GM23248 (cell line): Measurements from ENCODE around the gene AIDA. TPM values are rescaled to one million over a fixed set of nuclear protein-coding genes. Genes with fewer than 3 reads are reported as not detected.

Experiments
- DNase-seq: peaks from one replicate; pipeline ENCODE4 v3.0.0-alpha.2; 2015
- H2AFZ ChIP-seq: fragments of 200-600 bp; sonication (generic); 2 replicates; pipeline ENCODE4 v1.6.1; 2016; ENCODE audit warnings: antibody characterized with exemption
- H3F3A ChIP-seq: fragments of 200-600 bp; sonication (generic); 2 replicates; pipeline ENCODE4 v1.6.1; 2016; ENCODE audit warnings: mild to moderate bottlenecking, antibody characterized with exemption, mixed run types; ENCODE audit not compliant: insufficient read depth
- H3K27ac ChIP-seq: fragments of 200-600 bp; sonication (generic); 2 replicates; pipeline ENCODE4 v1.5.1; 2016; ENCODE audit warnings: mild to moderate bottlenecking
- H3K27me3 ChIP-seq: fragments of 200-600 bp; sonication (generic); replicated peaks from 2 replicates; pipeline ENCODE4 v1.6.1; 2016; ENCODE audit warnings: mild to moderate bottlenecking; ENCODE audit not compliant: insufficient read depth
- H3K36me3 ChIP-seq: fragments of 200-600 bp; sonication (generic); 2 replicates; pipeline ENCODE4 v1.6.1; 2016; ENCODE audit warnings: low read depth, mild to moderate bottlenecking
- H3K4me1 ChIP-seq: fragments of 200-600 bp; sonication (generic); 2 replicates; pipeline ENCODE4 v1.6.1; 2016; ENCODE audit warnings: mild to moderate bottlenecking; ENCODE audit not compliant: insufficient read depth
- H3K4me2 ChIP-seq: fragments of 200-600 bp; sonication (generic); one replicate; pipeline ENCODE4 v1.6.1; 2016; ENCODE audit warnings: mild to moderate bottlenecking; ENCODE audit not compliant: unreplicated experiment
- H3K4me3 ChIP-seq: fragments of 200-600 bp; sonication (generic); 2 replicates; pipeline ENCODE4 v1.5.1; 2016; ENCODE audit warnings: mild to moderate bottlenecking
- H3K79me2 ChIP-seq: fragments of 200-600 bp; sonication (generic); 2 replicates; pipeline ENCODE4 v1.6.1; 2016; ENCODE audit warnings: mild to moderate bottlenecking; ENCODE audit not compliant: insufficient read depth
- H3K9ac ChIP-seq: fragments of 200-600 bp; sonication (generic); 2 replicates; pipeline ENCODE4 v1.6.1; 2016; ENCODE audit warnings: mild to moderate bottlenecking
- H3K9me2 ChIP-seq: fragments of 200-600 bp; sonication (generic); 2 replicates; pipeline ENCODE4 v1.6.1; 2016; ENCODE audit warnings: mixed run types, mild to moderate bottlenecking, moderate library complexity; ENCODE audit not compliant: insufficient read depth
- H3K9me3 ChIP-seq: fragments of 200-600 bp; sonication (generic); one replicate; pipeline ENCODE4 v1.6.1; 2017; ENCODE audit warnings: low read depth
- H4K20me1 ChIP-seq: fragments of 200-600 bp; sonication (generic); 2 replicates; pipeline ENCODE4 v1.6.0; 2016; ENCODE audit not compliant: insufficient read depth
- EZH2 ChIP-seq: fragments of 200-600 bp; sonication (generic); IDR thresholded peaks from 2 replicates; pipeline ENCODE4 v1.6.1; 2018; ENCODE audit warnings: antibody characterized with exemption, mild to moderate bottlenecking; ENCODE audit not compliant: insufficient read depth, poor library complexity, severe bottlenecking
- EZH2phosphoT487 ChIP-seq: fragments of 200-600 bp; sonication (generic); IDR thresholded peaks from 2 replicates; pipeline ENCODE4 v1.6.1; 2018; ENCODE audit warnings: antibody characterized with exemption, moderate library complexity, mild to moderate bottlenecking, low read depth; ENCODE audit not compliant: insufficient read depth
- WGBS, 2 experiments: methylation state at CpG; one replicate each; pipeline ENCODE4 v1.1.6; 2015 to 2017; ENCODE audit warnings: low lambda C conversion rate in 2 of 2, low coverage in 1 of 2; ENCODE audit errors: missing lambda C conversion rate in 2 of 2; 5-methylcytosine and 5-hydroxymethylcytosine counted together
- in situ Hi-C: fragments of 300-500 bp; cut with MboI; formaldehyde crosslinking; loops from 2 replicates; pipeline ENCODE4 v1.15.0; 2020
- polyA plus RNA-seq: library from polyadenylated mRNA; unstranded; fragments of >200 nt; fragmentation: Nextera tagmentation; extraction: Ambion mirVana; gene quantifications from 2 replicates; pipeline ENCODE4 v1.2.1, GENCODE V29; 2016
- total RNA-seq: library from RNA; depleted of rRNA; stranded (reverse); fragments of >200 nt; shearing (Covaris generic); gene quantifications from 2 replicates; pipeline ENCODE4 v1.2.3, GENCODE V29; 2014

The AIDA gene
- total and polyA plus RNA-seq, 2 experiments from 2014 or later: 63.6 to 66.4 TPM

DNA sequence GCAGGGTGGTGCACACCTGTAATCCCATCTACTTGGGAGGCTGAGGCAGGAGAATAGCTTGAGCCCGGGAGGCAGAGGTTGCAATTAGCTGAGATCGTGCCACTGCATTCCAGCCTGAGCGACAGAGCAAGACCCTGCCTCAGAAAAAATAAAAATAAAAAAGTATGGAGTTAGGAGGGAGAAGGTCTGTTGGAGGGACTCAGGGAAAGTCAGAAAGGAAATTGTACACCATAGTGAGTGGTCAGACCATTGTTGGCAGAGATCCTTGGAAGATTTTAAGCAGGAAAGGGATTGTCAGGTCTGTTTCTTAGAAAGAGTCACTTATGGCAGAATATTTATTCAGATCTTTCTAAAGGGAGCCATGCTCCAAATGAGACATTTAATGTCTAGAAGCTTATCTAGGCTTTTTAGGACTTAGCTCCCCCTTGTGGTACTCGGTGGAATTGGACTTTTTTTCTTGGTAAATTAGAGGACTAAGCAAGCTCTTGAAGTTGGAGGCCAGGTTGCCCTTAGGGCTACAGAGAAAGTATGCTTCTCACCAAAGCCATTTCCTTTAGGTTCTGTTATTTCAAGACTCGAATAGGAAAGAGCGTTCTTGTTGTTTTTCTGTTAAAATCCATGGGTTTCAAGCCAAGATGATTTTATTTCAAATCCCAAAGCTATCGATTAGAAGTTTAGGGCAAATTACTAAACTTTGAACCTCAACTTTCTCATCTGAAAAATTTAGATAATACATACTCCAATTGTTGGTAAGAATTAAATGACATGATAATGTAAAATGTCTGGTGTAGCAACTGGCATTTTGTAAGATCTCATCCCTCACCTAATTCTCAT lies 77.9 kb downstream of the AIDA start:
- Histone ChIP-seq H2AFZ (no peak overlapping the region), H3K9me3 (no peaks in the 10 kb centered on the region), H3F3A (peaks cover 11% of the 10 kb centered on the region; the same call in 1 of the 2 replicates), H3K79me2 (peaks cover 24% of the 10 kb centered on the region; the same call in 1 of the 2 replicates), H3K36me3 (peaks cover 17% of the 10 kb centered on the region), H3K4me1 (peaks cover 8% of the 10 kb centered on the region), H3K4me3 (no peak overlapping the region), H3K4me2 (no peak overlapping the region), H3K27ac (0 out of 2 replicates have a peak overlapping the region, but pooled peaks have one; percentile 9), H3K9me2 (no peaks in the 10 kb centered on the region), H3K27me3 (no peaks in the 10 kb centered on the region), H4K20me1 (no peaks in the 10 kb centered on the region), H3K9ac (peak overlapping the region; percentile 32; the same call in 1 of the 2 replicates)
- in situ Hi-C loops: loop anchor here (10.0 to 25.0 kb wide), 2 partner anchors 170 to 1147 kb away; no protein-coding TSS in a partner anchor
- DNase-seq: peak; percentile 79
- 26 to 28% methylated on average over 7 of the region's 7 CpGs for WGBS, 2 experiments
- TF ChIP-seq EZH2 (no peak), EZH2phosphoT487 (no peak)

- Histone ChIP-seq H3K4me3 (no peak overlapping the region), H3K9me2 (no peaks in the 10 kb centered on the region), H3K79me2 (peaks cover 24% of the 10 kb centered on the region; the same call in 1 of the 2 replicates), H3K9me3 (no peaks in the 10 kb centered on the region), H3K9ac (no peak overlapping the region), H3K27me3 (no peaks in the 10 kb centered on the region), H3F3A (peaks cover 15% of the 10 kb centered on the region), H3K36me3 (peaks cover 27% of the 10 kb centered on the region), H2AFZ (no peak overlapping the region), H4K20me1 (no peaks in the 10 kb centered on the region), H3K27ac (no peak overlapping the region), H3K4me2 (no peak overlapping the region), H3K4me1 (peaks cover 11% of the 10 kb centered on the region)
- DNase-seq: no peak
- TF ChIP-seq EZH2phosphoT487: no peak
- no peak for TF ChIP-seq EZH2
- WGBS, 2 experiments: 60 to 64% methylated on average over 2 of the region's 2 CpGs
- in situ Hi-C loops: loop anchor here (10.0 to 25.0 kb wide), 2 partner anchors 168 to 1145 kb away; no protein-coding TSS in a partner anchor
Observed at GRCh38 chr1:222632749-222633148, 79.5 kb downstream of the AIDA start.

DNA sequence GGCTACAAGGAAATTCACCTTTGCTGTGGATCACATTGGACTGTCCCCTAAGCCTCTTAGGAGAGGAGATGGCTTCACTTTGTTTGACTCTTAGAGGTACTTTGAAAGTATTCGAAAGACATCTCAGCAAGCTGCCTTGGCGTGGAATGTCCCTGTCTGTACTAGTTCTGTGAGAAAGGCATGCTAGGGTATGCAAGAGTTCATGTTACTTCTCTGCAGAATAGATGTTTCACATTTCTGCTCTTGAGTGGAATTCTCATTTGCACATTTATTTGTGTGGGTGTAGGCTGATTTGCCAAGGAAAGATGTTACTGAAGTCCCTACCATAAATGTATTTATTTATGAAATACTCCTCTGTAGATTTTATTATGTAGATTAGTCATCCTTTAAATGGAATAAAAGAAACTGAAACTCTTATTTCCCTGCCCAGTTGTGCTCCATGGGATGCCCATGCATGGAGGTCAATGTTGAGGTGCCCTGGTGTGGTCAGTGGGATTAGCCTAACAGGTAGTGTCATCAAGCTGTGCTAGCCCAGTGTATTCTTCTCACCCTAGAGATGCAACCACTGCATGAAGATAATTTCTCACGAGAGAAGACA lies 80.6 kb downstream of the AIDA start:
- 95 to 98% methylated on average over 3 of the region's 3 CpGs for WGBS, 2 experiments
- H3K9me3 ChIP-seq: no peaks in the 10 kb centered on the region
- no peak for DNase-seq
- no peaks in the 10 kb centered on the region for H4K20me1 ChIP-seq
- H3K4me2 ChIP-seq: no peak overlapping the region
- H3F3A ChIP-seq: peaks cover 24% of the 10 kb centered on the region
- H3K9ac ChIP-seq: no peak overlapping the region
- H2AFZ ChIP-seq: no peak overlapping the region
- TF ChIP-seq EZH2 (no peak), EZH2phosphoT487 (no peak)
- H3K4me1 ChIP-seq: peaks cover 19% of the 10 kb centered on the region
- no peak overlapping the region for H3K27ac ChIP-seq
- no peaks in the 10 kb centered on the region for H3K9me2 ChIP-seq
- peaks cover 29% of the 10 kb centered on the region for H3K36me3 ChIP-seq
- H3K79me2 ChIP-seq: peaks cover 16% of the 10 kb centered on the region; the same call in 1 of the 2 replicates
- H3K4me3 ChIP-seq: no peak overlapping the region
- no peaks in the 10 kb centered on the region for H3K27me3 ChIP-seq
- in situ Hi-C loops: loop anchor here (10.0 to 25.0 kb wide), 2 partner anchors 167 to 1144 kb away; no protein-coding TSS in a partner anchor

DNA sequence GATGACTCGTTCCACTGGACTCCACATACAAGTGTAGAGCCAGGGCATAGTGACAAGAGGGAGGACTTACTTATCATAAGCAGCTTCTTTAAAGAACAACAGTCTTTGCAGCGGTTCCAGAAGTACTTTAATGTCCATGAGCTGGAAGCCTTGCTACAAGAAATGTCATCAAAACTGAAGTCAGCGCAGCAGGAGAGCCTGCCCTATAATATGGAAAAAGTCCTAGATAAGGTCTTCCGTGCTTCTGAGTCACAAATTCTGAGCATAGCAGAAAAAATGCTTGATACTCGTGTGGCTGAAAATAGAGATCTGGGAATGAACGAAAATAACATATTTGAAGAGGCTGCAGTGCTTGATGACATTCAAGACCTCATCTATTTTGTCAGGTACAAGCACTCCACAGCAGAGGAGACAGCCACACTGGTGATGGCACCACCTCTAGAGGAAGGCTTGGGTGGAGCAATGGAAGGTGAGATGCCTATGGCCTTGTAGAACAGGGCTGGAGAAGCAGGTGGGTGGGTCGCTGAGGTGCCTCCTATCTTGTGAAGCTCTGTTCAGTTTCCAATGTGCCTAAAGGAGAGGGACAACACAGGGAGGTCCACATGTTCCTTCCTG lies 82.3 kb downstream of the AIDA start:
- Histone ChIP-seq H3K27ac (no peak overlapping the region), H4K20me1 (no peaks in the 10 kb centered on the region), H3K9me3 (no peaks in the 10 kb centered on the region), H3K9ac (no peak overlapping the region), H3F3A (peaks cover 30% of the 10 kb centered on the region), H3K4me3 (no peak overlapping the region), H3K79me2 (peaks cover 8% of the 10 kb centered on the region; the same call in 1 of the 2 replicates), H3K4me2 (peak overlapping the region; percentile 34), H3K4me1 (peaks cover 21% of the 10 kb centered on the region), H3K27me3 (no peaks in the 10 kb centered on the region), H3K9me2 (no peaks in the 10 kb centered on the region), H2AFZ (no peak overlapping the region), H3K36me3 (peaks cover 32% of the 10 kb centered on the region)
- peak; percentile 66 for DNase-seq
- in situ Hi-C loops: loop anchor here (10.0 to 25.0 kb wide), 2 partner anchors 165 to 1143 kb away; no protein-coding TSS in a partner anchor
- 66 to 67% methylated on average over 7 of the region's 7 CpGs for WGBS, 2 experiments
- TF ChIP-seq EZH2 (no peak), EZH2phosphoT487 (no peak)
